ENCODE results near the gene NOVA2.

The NOVA2 gene

DNA sequence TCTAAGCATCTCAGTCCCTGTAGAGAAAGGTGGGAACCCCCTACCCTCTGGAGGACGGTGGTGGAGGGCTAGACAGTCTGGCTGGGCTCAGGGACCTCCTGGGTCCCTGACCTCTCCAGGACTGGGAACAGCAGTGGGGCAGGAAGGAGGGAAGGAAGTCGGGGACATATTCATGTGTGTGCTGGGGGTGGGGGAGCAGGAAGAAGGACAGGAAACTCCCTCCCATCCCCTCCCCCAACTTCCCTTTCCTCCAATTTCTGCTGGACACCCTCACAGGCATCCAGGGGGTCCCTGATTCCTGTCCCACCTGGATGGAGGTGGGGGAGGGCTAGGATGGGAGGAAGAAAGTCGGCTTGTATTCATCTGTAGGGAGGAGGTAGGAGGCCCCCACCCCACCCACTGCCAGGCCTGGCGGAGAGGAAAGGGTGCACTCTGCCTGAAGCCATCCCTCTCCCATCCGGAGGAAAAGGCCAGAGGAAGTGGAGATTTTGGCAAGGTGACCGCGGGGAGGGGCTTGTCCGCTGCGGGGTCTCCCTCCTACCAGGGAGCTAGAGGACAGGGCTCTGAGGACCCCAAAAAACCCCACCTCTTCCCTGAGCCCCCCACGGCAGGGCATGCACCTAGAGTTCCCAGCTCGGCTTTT lies 2.3 kb downstream of the NOVA2 start:
- Histone ChIP-seq H3K27ac (peak overlapping the region in 2 of 21 experiments; percentile 15 to 27), H3K4me3 (peak overlapping the region in 2 of 7 experiments; percentile 3 to 19)

DNA sequence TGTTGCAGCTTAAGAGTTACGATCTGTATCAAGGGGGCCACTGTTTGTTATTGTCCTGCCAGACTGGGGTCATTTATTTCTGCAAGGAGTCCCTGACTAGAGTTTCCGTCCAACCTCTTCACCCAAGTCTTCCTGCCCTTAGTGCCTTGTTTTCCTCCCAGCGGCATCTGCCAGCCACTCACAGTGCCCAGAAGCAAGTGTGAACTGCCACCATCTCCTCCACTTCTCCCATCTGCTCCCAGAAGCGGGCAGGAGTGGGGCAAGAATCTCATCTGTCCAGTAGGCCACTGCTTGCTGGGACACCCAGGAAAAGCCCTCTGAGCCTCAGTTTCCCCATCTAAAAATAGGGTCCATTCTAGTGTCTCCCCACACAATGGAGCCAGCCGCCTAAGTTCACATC lies 4.0 kb downstream of the NOVA2 start:
- Histone ChIP-seq H3K27ac (no peak overlapping the region), H3K4me3 (no peak overlapping the region)

DNA sequence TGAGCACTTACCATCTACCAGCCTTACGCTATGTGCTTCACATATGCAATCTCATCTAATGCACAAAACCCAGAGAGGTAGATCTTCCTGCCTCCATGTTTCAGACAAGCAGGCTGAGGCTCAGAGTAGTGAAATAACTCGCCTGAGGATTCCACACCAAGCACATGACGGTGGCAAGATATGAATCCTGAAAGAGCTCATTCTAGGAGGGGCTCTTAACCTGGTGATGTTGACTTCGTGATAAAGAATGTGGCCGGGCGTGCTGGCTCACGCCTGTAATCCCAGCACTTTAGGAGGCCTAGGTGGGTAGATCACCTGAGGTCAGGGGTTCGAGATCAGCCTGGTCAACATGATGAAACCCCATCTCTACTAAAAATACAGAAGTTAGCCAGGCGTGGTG lies 5.0 kb downstream of the NOVA2 start:
- Histone ChIP-seq H3K27ac (no peak overlapping the region), H3K4me3 (no peak overlapping the region)

GRCh38 chr19:45967246-45967645 lies 6.4 kb downstream of the NOVA2 start:
- no peak overlapping the region for H3K4me3 ChIP-seq
- H3K27ac ChIP-seq: no peak overlapping the region

GRCh38 chr19:45962021-45962420 lies 11.6 kb downstream of the NOVA2 start:
- H3K27ac ChIP-seq: no peak overlapping the region

GRCh38 chr19:45960595-45961235 lies 12.9 kb downstream of the NOVA2 start:
- Histone ChIP-seq H3K4me3 (no peak overlapping the region), H3K27ac (no peak overlapping the region)

More at GRCh38 chr19:45962021-45962420, 11.6 kb downstream of the NOVA2 start:
- H3K4me3 ChIP-seq: no peak overlapping the region

DNA sequence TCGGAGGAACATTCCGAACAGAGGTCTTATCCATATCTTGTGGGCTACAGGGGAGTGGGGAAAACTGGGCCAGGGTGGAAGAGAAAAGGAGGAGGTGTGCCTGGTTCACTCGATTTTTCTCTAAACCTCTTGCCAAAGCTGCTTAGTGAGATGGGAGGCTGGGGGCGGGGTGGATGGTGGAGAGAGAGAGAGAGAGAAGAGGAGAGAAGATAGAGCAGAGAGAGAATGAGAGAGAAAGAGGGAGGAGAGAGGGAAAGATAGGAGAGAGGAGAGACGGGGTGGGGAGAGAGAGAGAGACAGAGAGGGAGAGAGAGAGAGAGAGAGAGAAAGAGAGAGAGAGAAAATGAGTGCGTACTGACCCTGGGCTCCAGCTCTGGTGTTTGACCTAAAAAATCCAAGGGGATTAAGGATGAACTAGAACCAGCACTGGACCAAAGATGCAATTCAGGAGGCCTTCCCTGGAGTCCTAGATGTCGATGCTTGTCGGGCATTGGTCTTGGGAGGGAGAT lies 14.1 kb downstream of the NOVA2 start:
- no peak overlapping the region for H3K4me3 ChIP-seq
- peak overlapping the region in 1 of 21 experiments; percentile 1 for H3K27ac ChIP-seq

DNA sequence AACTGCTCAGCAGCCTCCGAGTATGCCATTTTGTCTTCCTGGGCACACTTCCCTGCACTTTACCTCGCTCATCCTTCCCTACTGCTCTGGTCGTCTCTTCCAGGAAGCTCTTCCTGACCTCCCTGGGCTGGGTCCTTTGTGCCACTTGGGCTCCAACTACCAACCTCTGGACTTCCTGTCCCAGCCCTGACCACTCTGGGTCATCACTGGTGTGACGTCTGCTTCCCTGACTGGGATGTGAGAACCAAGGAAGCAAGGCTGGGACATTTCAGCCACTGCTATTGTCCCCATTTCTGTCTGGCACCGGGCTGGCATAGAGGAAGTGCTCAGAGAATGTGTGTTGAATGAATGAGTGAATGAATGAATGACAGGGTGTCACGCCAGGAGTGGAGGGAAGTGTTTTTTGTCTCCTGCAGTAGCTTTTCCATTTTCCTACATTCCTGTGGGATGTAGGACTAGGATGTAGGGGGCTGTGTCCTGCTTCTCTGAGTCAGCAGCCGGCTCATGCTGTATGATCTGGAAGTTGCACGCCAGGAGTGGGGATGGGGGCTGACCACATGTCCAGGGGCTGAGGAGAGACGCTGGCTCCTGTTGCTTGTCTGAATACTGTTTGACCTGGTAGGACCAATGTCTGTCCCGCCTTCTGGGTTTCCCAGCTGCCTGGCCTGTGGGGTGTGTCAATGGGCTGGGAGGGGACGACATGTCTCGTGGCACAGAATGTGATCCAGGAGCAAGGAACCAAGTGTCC lies 14.7 kb downstream of the NOVA2 start:
- H3K4me3 ChIP-seq: no peak overlapping the region
- H3K27ac ChIP-seq: peak overlapping the region in 1 of 21 experiments; percentile 1

DNA sequence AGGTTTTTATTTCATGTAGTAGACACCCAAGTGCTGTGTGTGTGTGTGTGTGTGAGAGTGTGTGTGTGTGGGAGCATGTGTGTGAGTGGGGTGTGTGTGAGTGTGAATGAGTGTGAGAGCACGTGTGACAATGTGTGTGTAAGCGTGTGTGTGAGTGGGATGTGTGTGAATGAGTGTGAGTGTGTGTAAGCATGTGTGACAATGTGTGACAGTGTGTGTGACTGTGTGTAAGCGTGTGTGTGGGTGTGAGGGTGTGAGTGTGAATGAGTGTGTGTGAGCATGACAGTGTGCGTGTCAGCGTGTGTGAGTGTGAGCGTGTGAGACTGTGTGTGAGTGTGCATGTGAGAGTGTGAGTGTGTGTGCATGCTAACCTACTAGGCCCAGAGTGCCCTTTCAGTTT lies 15.3 kb downstream of the NOVA2 start:
- Histone ChIP-seq H3K4me3 (no peak overlapping the region), H3K27ac (no peak overlapping the region)

- no peak overlapping the region for H3K4me3 ChIP-seq
- peak overlapping the region in 1 of 21 experiments; percentile 54 for H3K27ac ChIP-seq
Observed at GRCh38 chr19:45955905-45956608, 17.6 kb downstream of the NOVA2 start.

DNA sequence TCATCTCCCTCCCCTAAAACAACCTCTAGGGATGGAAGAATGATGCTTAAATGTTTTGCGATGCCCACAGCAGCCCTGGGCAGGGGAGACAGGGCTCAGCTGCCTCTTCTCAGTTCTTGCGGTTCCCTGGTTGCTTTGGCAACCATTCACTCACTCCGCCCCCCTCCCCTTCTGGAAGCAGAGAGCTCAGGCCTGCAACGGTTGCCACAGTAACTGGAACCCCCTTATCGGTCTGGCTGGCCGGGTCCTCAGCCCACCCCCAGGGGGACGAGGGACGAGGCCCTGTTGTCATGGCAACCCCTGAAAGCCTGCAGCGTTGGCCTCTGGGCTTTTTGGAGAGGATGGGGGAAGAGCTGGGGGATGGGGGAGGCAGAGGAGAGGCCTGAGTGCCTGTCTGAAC lies 19.5 kb downstream of the NOVA2 start:
- Histone ChIP-seq H3K27ac (no peak overlapping the region), H3K4me3 (no peak overlapping the region)

- no peak overlapping the region for H3K27ac ChIP-seq
- H3K4me3 ChIP-seq: no peak overlapping the region
Observed at GRCh38 chr19:45953676-45954075, 20.0 kb downstream of the NOVA2 start.

GRCh38 chr19:45952686-45953505 lies 20.8 kb downstream of the NOVA2 start:
- no peak overlapping the region for H3K27ac ChIP-seq
- peak overlapping the region in 2 of 7 experiments; percentile 8 to 20 for H3K4me3 ChIP-seq

DNA sequence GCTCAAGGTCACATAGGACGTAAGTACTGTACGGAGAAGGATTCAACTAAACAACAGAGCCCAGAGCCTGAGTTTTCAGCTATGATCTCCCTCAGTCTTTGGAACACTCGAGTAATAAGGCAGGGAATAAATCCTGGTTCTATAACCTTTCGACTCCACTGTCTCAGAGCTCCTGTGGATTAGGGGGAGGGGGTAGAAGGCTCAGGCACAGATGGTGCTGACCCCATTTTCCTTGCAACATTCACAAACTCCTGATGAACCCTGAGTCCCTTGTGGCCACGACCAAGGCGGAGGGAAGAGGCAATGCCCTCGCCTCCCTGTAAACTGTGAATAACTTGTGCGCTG lies 21.4 kb downstream of the NOVA2 start:
- Histone ChIP-seq H3K4me3 (no peak overlapping the region), H3K27ac (no peak overlapping the region)

- H3K27ac ChIP-seq: no peak overlapping the region
- no peak overlapping the region for H3K4me3 ChIP-seq
Observed at GRCh38 chr19:45947926-45948325, 25.7 kb downstream of the NOVA2 start.

DNA sequence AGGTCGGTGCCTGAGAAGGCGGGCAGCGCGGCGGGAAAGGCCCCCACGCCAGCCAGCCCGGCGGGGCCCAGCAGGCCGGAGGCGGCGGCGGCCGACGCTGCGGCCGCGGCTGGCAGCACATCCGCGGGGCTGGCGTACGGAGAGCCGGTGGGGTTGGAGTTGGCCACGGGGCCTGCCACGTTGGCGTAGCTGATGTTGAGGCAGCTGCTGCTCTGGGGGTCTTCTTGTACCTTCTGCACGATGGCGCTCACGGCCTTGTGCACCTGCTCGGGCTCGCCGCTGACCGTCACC lies 33.2 kb downstream of the NOVA2 start:
- no peak overlapping the region for H3K27ac ChIP-seq
- peak overlapping the region in 1 of 7 experiments; percentile 9 for H3K4me3 ChIP-seq

- Histone ChIP-seq H3K27ac (no peak overlapping the region), H3K4me3 (peak overlapping the region in 1 of 7 experiments; percentile 9)
Observed at GRCh38 chr19:45939792-45940514, 33.7 kb downstream of the NOVA2 start.

- H3K4me3 ChIP-seq: no peak overlapping the region
- no peak overlapping the region for H3K27ac ChIP-seq
Observed at GRCh38 chr19:45938733-45939319, 34.8 kb downstream of the NOVA2 start.

GRCh38 chr19:45935267-45935666 lies 38.4 kb downstream of the NOVA2 start:
- Histone ChIP-seq H3K27ac (no peak overlapping the region), H3K4me3 (no peak overlapping the region)

Data from skin epidermis (tissue), 12 donors.